Fibroblast of skin of right quadriceps (primary cell): Measurements from ENCODE around the gene ROBO1.

Experiments used
- DNase-seq: peaks from one replicate; pipeline ENCODE4 v3.0.0-alpha.2; 2013

The ROBO1 gene

GRCh38 chr3:79664455-79664854 lies 103.3 kb downstream of the ROBO1 start:
- DNase-seq = no peak

- no peak for DNase-seq
These were observed 105.9 kb downstream of the ROBO1 start for GRCh38 chr3:79661896-79662295.

- DNase-seq = no peak
These were observed 110.7 kb downstream of the ROBO1 start for GRCh38 chr3:79657076-79657475.

GRCh38 chr3:79654019-79654418 lies 113.8 kb downstream of the ROBO1 start:
- DNase-seq = no peak

- no peak for DNase-seq
These were observed 114.5 kb downstream of the ROBO1 start for GRCh38 chr3:79653266-79653830.

GRCh38 chr3:79651536-79652065 lies 116.2 kb downstream of the ROBO1 start:
- DNase-seq = no peak

- DNase-seq = no peak
These were observed 127.9 kb downstream of the ROBO1 start for GRCh38 chr3:79639855-79640254.

- no peak for DNase-seq
These were observed 131.4 kb downstream of the ROBO1 start for GRCh38 chr3:79636372-79636771.

GRCh38 chr3:79632842-79633241 lies 135.0 kb downstream of the ROBO1 start:
- DNase-seq = no peak

- DNase-seq = no peak
These were observed 148.9 kb downstream of the ROBO1 start for GRCh38 chr3:79618883-79619282.

- DNase-seq = no peak
These were observed 161.4 kb downstream of the ROBO1 start for GRCh38 chr3:79606414-79606813.

- DNase-seq = peak; percentile 3
These were observed 163.1 kb downstream of the ROBO1 start for GRCh38 chr3:79604681-79605080.

GRCh38 chr3:79602385-79602784 lies 165.4 kb downstream of the ROBO1 start:
- DNase-seq = no peak

GRCh38 chr3:79598594-79598993 lies 169.2 kb downstream of the ROBO1 start:
- peak; percentile 13 for DNase-seq

GRCh38 chr3:79597709-79598108 lies 170.1 kb downstream of the ROBO1 start:
- DNase-seq = no peak

GRCh38 chr3:79587150-79587549 lies 180.6 kb downstream of the ROBO1 start:
- no peak for DNase-seq

- no peak for DNase-seq
These were observed 181.6 kb downstream of the ROBO1 start for GRCh38 chr3:79586232-79586631.

- no peak for DNase-seq
These were observed 194.9 kb downstream of the ROBO1 start for GRCh38 chr3:79572930-79573329.

GRCh38 chr3:79568938-79569337 lies 198.9 kb downstream of the ROBO1 start:
- no peak for DNase-seq

GRCh38 chr3:79564192-79564591 lies 203.6 kb downstream of the ROBO1 start:
- no peak for DNase-seq

GRCh38 chr3:79560698-79561097 lies 207.1 kb downstream of the ROBO1 start:
- DNase-seq = no peak

GRCh38 chr3:79558943-79559342 lies 208.9 kb downstream of the ROBO1 start:
- no peak for DNase-seq

- DNase-seq = no peak
These were observed 212.1 kb downstream of the ROBO1 start for GRCh38 chr3:79555655-79556054.

- DNase-seq = no peak
These were observed 215.8 kb downstream of the ROBO1 start for GRCh38 chr3:79551997-79552396.

GRCh38 chr3:79551321-79551892 lies 216.4 kb downstream of the ROBO1 start:
- DNase-seq = no peak
